ENCODE data around the gene ATP6V0B. TPM values are rescaled to one million over a fixed set of nuclear protein-coding genes. Genes with fewer than 3 reads are reported as not detected.

The ATP6V0B gene
- total RNA-seq, 1 donor from 2014 or later: 79.4 TPM

DNA sequence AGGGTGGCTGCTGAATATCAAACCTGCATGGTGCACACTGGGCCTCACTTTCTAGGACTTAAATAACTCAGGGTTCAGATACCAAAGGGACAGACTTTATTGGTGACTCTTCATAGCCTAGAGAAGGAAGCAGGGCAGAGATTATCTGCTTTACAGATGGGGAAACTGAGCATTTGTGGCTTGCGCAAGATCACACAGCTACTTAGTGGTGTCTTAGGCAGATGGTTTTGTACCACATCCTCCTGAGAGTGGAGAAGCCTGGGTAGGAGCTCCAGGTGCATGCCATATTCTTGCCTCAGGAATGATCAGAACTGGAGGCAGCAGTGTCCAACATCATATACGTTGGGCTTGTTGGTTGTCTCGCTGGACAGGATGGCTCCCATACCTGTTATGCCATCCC, 11.8 kb upstream of the ATP6V0B start:
- no peak for ATAC-seq
- intact Hi-C loops (cut with DNase I): no loop called here
- no peak for DNase-seq (ENCODE audit: low spot score)

DNA sequence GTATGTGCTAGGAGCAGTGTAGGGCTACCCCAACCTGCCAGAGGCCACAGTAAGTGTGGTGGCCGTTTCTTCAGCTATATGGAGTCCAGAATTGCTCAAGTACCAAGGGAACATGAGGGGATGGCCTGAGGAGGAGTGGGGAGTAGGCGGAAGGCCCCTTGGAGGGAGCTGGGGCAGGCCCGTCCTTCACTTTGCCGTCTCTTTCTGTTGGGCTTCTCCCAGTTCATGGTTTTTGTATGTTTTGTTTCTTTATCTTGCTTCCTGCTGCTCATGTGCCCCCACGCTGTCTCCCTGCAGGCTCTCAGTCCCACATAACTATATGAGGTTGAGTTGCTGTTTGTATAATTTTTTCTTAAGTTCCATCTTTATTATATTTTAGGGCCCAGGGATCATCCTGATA, 10.9 kb upstream of the ATP6V0B start:
- intact Hi-C loops (cut with DNase I): no loop called here
- DNase-seq (ENCODE audit: low spot score): no peak
- ATAC-seq: no peak

DNA sequence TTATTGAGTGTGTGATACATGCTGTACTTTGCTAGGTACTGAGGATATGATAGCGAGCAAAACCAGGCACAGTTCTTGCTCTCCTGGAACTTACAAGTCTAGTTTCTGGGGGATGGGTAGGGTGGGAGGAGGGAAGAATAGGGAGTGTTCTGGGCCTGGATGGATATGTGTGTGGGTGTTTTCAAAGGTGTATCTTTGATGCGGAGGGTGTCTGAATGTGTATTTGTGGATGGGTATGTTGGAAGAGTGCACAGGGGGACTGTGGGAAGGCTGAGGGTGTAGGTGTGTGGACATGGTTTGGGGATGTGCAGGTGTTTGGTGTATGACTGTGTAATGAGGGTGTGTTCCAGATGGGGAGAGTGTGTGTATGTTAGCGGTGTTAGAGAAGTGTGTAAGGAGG, 9.4 kb upstream of the ATP6V0B start:
- no peak for ATAC-seq
- intact Hi-C loops (cut with DNase I): no loop called here

DNA sequence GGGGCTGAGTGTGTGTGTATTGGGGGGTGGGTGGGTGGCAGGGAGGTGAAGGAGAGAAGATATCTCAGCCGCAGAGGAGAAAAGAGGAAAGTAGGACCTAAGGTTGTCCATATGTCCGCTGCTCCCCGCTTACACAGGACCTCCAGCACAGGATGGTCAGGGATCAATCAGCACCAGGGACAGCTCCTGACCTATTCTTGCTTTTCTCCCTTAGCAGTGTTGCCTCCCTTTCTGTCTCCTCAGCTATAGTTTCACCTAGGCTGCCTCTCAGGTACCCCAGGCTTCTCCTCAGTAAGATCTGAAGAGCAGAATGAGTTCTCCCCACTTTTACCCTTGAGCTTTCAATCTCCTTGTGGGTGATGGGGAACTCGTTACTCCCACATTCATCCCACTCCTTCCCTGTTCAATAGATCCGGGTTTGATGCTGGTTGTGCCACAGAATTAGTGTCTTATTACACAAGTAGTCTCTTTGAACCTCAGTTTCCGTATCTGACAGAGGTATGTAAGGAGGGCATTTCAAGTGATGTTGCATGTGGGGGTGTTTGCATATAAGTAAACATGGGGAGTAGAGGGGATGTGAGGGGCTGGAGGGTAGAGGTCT, 6.3 kb upstream of the ATP6V0B start:
- no peak for DNase-seq (ENCODE audit: low spot score)
- intact Hi-C loops (cut with DNase I): no loop called here
- ATAC-seq: no peak

More for the DNA sequence above, 9.4 kb upstream of the ATP6V0B start:
- DNase-seq (ENCODE audit: low spot score): no peak

- no peak for ATAC-seq
- DNase-seq (ENCODE audit: low spot score): no peak
- intact Hi-C loops (cut with DNase I): no loop called here
These were observed 5.4 kb upstream of the ATP6V0B start for GRCh38 chr1:43969416-43969745.

GRCh38 chr1:43969746-43970466, 4.9 kb upstream of the ATP6V0B start, which contains the start of gene DPH2:
DPH2 (plus strand) TSS chr1:43970010; CDS start chr1:43970176, 166 bp downstream.
- DNase-seq (ENCODE audit: low spot score): peak; percentile 97
- ATAC-seq: peak; percentile 96
- intact Hi-C loops (cut with DNase I): no loop called here

GRCh38 chr1:43970502-43970901, 4.3 kb upstream of the ATP6V0B start:
- DNase-seq (ENCODE audit: low spot score) (no peak), ATAC-seq (no peak)
- intact Hi-C loops (cut with DNase I): no loop called here

- intact Hi-C loops (cut with DNase I): no loop called here
- DNase-seq (ENCODE audit: low spot score) (no peak), ATAC-seq (no peak)
These were observed 3.8 kb upstream of the ATP6V0B start for GRCh38 chr1:43970911-43971310.

- no peak for DNase-seq (ENCODE audit: low spot score)
- intact Hi-C loops (cut with DNase I): no loop called here
These were observed 3.3 kb upstream of the ATP6V0B start for GRCh38 chr1:43971336-43971980.

DNA sequence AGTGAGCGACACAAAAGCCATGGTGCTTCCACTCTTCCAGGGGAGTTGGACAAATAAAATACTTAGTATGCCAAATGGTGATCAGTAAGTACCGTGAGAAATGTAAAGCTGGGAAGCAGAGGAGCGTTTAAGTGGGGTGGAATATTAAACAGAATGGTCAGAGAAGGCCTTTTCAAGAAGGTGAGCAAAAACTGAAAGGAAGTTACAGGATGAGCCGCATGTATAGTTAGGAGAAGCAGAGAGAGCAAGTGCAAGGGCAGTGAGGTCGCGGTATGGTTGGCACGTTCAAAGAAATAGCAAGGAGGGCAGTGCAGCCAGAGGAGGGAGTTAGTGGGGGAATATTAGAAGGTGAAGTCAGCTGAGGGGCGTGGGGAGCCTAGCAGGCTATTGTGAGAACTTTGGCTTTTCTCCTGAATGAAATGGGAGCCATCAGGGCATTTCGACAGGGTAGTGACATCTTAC, 748 bp upstream of the ATP6V0B start:
- ATAC-seq (no peak), DNase-seq (ENCODE audit: low spot score) (peak; percentile 54)
- intact Hi-C loops (cut with DNase I): no loop called here

More at GRCh38 chr1:43971336-43971980, 3.3 kb upstream of the ATP6V0B start:
- no peak for ATAC-seq

GRCh38 chr1:43975249-43975961, 645 bp downstream of the ATP6V0B start:
- peak; percentile 83 for DNase-seq (ENCODE audit: low spot score)
- intact Hi-C loops (cut with DNase I): no loop called here
- ATAC-seq: peak; percentile 31

DNA sequence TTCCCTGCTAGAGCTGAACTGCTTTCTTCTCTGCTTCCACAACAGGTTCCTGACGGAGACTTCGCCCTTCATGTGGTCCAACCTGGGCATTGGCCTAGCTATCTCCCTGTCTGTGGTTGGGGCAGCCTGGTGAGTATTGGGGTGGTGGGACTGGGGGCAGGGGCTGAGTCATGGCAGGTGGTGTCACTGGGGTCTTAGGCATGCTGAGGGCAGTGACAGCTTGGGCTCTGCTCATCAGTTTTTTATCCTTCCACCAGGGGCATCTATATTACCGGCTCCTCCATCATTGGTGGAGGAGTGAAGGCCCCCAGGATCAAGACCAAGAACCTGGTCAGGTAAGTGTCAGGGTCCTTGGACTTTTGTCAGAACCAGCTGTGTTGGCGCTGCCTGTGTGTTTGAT, 1.3 kb downstream of the ATP6V0B start:
- intact Hi-C loops (cut with DNase I): no loop called here
- no peak for DNase-seq (ENCODE audit: low spot score)
- ATAC-seq: no peak

- intact Hi-C loops (cut with DNase I): no loop called here
- DNase-seq (ENCODE audit: low spot score) (no peak), ATAC-seq (no peak)
These were observed 2.1 kb downstream of the ATP6V0B start for GRCh38 chr1:43976890-43977289.

GRCh38 chr1:43977376-43978263, 2.9 kb downstream of the ATP6V0B start:
- DNase-seq (ENCODE audit: low spot score) (no peak), ATAC-seq (no peak)
- intact Hi-C loops (cut with DNase I): no loop called here

- intact Hi-C loops (cut with DNase I): no loop called here
- ATAC-seq (no peak), DNase-seq (ENCODE audit: low spot score) (no peak)
These were observed 3.4 kb downstream of the ATP6V0B start for GRCh38 chr1:43978264-43978550.

DNA sequence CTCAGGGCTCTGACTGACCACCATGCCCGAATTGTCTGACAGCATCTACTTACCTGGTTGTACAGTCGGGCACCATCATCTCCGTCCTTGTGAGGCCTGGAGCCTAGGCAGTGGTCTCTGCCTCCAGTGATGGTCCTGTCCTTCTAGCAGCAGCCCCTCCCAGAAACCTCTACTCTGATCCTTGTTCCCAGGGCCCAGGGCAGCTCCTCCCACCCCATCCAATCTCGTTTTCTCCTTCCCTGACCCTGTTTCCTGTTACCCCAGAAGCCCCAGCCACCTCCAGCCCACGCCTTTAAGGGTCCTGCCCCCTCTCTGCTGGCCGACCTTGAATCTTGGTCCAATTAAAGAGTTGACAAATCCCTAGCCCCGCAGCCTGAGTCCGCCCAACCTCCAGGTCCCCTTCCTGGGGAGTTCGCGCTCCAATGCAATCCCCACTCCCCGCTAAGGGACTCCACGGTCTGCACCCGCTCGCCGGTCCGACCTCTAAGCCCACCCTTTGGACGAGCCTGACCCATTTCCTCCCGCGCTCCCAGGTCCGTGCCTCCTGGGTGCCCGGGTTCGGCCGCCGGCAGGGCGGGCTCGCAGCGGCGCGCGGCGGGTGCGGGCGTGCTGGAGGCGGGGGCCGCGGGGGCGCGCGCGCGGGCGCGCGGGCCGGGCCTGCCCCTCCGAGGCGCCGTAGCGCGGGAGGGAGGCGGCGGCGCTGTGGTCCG, 3.9 kb downstream of the ATP6V0B start, which contains the start of gene B4GALT2:
Gene B4GALT2 (plus strand): TSS at position 660 of the 710 bp plus-strand sequence. CDS start 1,951 bp downstream, outside the sequence.
- intact Hi-C loops (cut with DNase I): no loop called here
- ATAC-seq (no peak), DNase-seq (ENCODE audit: low spot score) (no peak)

GRCh38 chr1:43979261-43979527, 4.4 kb downstream of the ATP6V0B start:
- no peak for ATAC-seq
- intact Hi-C loops (cut with DNase I): no loop called here
- DNase-seq (ENCODE audit: low spot score): no peak

- DNase-seq (ENCODE audit: low spot score) (peak; percentile 72), ATAC-seq (peak; percentile 41)
- intact Hi-C loops (cut with DNase I): no loop called here
These were observed 4.9 kb downstream of the ATP6V0B start for GRCh38 chr1:43979528-43980254.

Data from sciatic nerve (tissue), 2 donors.